HepG2 (cell line): ENCODE results near the gene TMPRSS15. TPM values are rescaled to one million over a fixed set of nuclear protein-coding genes. Genes with fewer than 3 reads are reported as not detected.

Experiments
- ARID4A ChIP-seq: sonication (generic); formaldehyde crosslinking; IDR thresholded peaks from 2 replicates; pipeline ENCODE4 v1.5.0; 2020; ENCODE audit warnings: mild to moderate bottlenecking, missing genetic modification reagents, borderline replicate concordance
- PHF20 ChIP-seq: sonication (generic); formaldehyde crosslinking; IDR thresholded peaks from 2 replicates; pipeline ENCODE4 v1.5.0; 2020; ENCODE audit warnings: mild to moderate bottlenecking, missing genetic modification reagents
- PRPF4 ChIP-seq: fragments of 200-400 bp; formaldehyde crosslinking; IDR thresholded peaks from 2 replicates; pipeline ENCODE4 v1.6.1; 2016; ENCODE audit warnings: low read length, low read depth; ENCODE audit not compliant: poor library complexity, severe bottlenecking
- STAG1 ChIP-seq: sonication (generic); formaldehyde crosslinking; IDR thresholded peaks from 2 replicates; pipeline ENCODE4 v1.4.0; 2020; ENCODE audit warnings: missing genetic modification reagents
- USF2 ChIP-seq, 2 experiments: sonication (generic) in 1 of 2; formaldehyde crosslinking in 1 of 2; IDR thresholded peaks; 2 replicates each; pipeline versions ENCODE4 v1.5.1 to v1.6.1; 2011 to 2020; ENCODE audit warnings: borderline replicate concordance in 1 of 2, low read depth in 1 of 2, low read length in 1 of 2, mild to moderate bottlenecking in 1 of 2, missing genetic modification reagents in 1 of 2, moderate library complexity in 1 of 2
- polyA plus RNA-seq, 8 experiments: library from polyadenylated mRNA; depleted of rRNA in 3 of 8; stranded (reverse) in 7 of 8; unstranded in 1 of 8; fragments of >200 nt; fragmentation: Illumina TruSeq in 4 of 8; extraction: Trizol in 4 of 8; gene quantifications; 2 replicates each; pipeline versions ENCODE4 v1.2.1 to v1.2.3, GENCODE V29; 2011 to 2016; ENCODE audit warnings: low read depth in 4 of 8, missing spikeins in 1 of 8, mixed read lengths in 1 of 8; ENCODE audit not compliant: insufficient read depth in 1 of 8
- total RNA-seq, 5 experiments: library from RNA; depleted of rRNA; stranded (reverse); fragments of >200 nt; fragmentation: Illumina TruSeq; extraction: Trizol; gene quantifications; 2 replicates each; pipeline ENCODE4 v1.2.3, GENCODE V29; 2016; ENCODE audit warnings: low read depth in 1 of 5

TMPRSS15 gene
- total and polyA plus RNA-seq, 2 of the 13 experiments (the other 11 are each of a cell fraction or from before 2014, with no cell fraction given) = not detected

GRCh38 chr21:18228060-18228739, 175.4 kb downstream of the TMPRSS15 start (continued):
- no peak for TF ChIP-seq STAG1 (CRISPR knock-in tag)
- TF ChIP-seq PHF20 = no peak
- no peak for TF ChIP-seq PRPF4
- TF ChIP-seq ARID4A (CRISPR knock-in tag) = no peak
- TF ChIP-seq USF2 (IDR thresholded peaks at IDR 0.05; ENCODE audit: low read depth, low read length) = no peak
- no peak for TF ChIP-seq USF2 (CRISPR knock-in tag; IDR thresholded peaks at IDR 0.05; ENCODE audit: borderline replicate concordance)
